Mesothelial cell of epicardium (in vitro differentiated cells): ENCODE measurements around the gene WSCD2. TPM values are rescaled to one million over a fixed set of nuclear protein-coding genes. Genes with fewer than 3 reads are reported as not detected.

Experiments
- DNase-seq, 2 experiments: peaks; one replicate each; pipeline ENCODE4 v3.0.0; 2021; ENCODE audit warnings: low spot score in 2 of 2; ENCODE audit not compliant: unreplicated experiment in 2 of 2
- H3K27ac Mint-ChIP-seq: 2 replicates; pipeline ENCODE4 v1.8.0; 2021; ENCODE audit warnings: mixed read lengths
- H3K27me3 Mint-ChIP-seq: 2 replicates; pipeline ENCODE4 v1.8.0; 2021; ENCODE audit warnings: low read depth, mixed read lengths
- H3K36me3 Mint-ChIP-seq: 2 replicates; pipeline ENCODE4 v1.8.0; 2021; ENCODE audit warnings: mixed read lengths
- H3K4me1 Mint-ChIP-seq: 2 replicates; pipeline ENCODE4 v1.8.0; 2021; ENCODE audit warnings: mixed read lengths
- H3K4me3 Mint-ChIP-seq: 2 replicates; pipeline ENCODE4 v1.8.0; 2021; ENCODE audit warnings: mild to moderate bottlenecking, moderate library complexity, mixed read lengths
- H3K9me3 Mint-ChIP-seq: 2 replicates; pipeline ENCODE4 v1.8.0; 2021; ENCODE audit warnings: mixed read lengths
- total RNA-seq: library from RNA; stranded (reverse); gene quantifications from 3 replicates; pipeline ENCODE4 v1.2.1, GENCODE V29; 2021
- TF ChIP-seq, protein P1 (sequence below): fragments of 200-600 bp; sonication (generic); IDR thresholded peaks from one replicate; pipeline ENCODE4 v1.5.0; 2021; ENCODE audit warnings: antibody characterized with exemption; ENCODE audit not compliant: unreplicated experiment

Gene WSCD2
- total RNA-seq, 1 donor from 2014 or later = 0.13 TPM

DNA sequence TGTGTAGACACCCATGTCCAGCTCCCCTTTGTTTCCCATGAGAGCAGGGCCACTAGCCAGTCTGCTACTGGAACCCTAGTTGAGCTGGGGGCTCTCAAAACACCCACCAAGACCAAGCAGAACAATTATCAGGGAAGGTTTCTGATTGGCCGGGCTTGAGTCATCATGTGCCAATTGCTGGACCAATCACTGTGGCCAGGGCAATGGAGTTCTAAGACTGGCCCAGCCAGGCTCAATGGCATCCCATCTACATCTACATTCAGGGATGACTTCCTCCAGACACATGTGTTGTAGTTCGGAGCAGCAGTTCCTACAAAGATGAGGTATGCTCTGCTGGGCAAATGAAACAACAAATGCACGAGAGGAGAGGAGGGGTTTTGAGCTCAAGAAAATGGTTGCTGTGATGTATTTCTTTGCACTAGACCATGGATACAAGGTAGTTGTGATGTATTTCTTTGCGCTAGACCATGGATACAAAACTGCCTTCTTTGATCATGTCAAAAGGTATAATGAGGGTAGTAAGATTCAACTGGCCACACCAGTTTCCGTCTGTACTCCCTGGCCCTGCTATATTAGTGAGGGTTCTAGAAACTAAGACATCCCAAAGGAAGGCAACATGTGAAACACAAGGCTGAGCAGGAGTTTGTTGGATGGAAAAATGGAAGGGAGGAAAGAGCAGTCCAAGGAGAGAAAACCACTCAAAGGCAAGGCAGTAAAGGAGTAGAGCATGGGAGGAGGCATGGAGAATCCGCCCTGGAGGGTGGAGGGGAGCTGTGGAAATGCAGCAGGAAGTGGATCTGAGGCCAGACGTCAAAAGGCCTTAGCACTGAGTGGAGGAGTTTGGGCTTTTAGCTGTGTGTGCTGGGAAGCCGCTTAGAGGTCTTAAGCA, 8.9 kb upstream of the WSCD2 start:
- Mint-ChIP-seq H3K4me1 (no peaks in the 10 kb centered on the region), H3K27me3 (peaks cover 11% of the 10 kb centered on the region), H3K27ac (no peak overlapping the region), H3K4me3 (no peak overlapping the region), H3K9me3 (no peaks in the 10 kb centered on the region), H3K36me3 (no peaks in the 10 kb centered on the region)
- TF ChIP-seq, protein P1, sequence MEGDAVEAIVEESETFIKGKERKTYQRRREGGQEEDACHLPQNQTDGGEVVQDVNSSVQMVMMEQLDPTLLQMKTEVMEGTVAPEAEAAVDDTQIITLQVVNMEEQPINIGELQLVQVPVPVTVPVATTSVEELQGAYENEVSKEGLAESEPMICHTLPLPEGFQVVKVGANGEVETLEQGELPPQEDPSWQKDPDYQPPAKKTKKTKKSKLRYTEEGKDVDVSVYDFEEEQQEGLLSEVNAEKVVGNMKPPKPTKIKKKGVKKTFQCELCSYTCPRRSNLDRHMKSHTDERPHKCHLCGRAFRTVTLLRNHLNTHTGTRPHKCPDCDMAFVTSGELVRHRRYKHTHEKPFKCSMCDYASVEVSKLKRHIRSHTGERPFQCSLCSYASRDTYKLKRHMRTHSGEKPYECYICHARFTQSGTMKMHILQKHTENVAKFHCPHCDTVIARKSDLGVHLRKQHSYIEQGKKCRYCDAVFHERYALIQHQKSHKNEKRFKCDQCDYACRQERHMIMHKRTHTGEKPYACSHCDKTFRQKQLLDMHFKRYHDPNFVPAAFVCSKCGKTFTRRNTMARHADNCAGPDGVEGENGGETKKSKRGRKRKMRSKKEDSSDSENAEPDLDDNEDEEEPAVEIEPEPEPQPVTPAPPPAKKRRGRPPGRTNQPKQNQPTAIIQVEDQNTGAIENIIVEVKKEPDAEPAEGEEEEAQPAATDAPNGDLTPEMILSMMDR = no peak
- no peak for DNase-seq

DNA sequence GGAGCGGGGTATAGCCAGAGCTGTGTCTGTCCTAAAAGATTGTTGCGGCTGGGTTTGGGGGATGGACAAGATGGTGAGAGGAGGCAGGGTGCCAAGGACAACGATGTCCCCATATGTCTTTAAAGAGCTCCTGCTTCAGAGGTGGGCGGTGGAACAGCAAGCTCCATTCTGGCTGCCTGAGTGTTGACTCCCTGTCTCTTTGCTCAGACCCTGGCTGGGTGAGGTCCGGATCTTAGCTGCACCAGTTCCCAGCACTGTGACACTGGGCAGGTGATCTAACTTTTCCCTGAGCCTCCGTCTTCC, 8.3 kb upstream of the WSCD2 start:
- Mint-ChIP-seq H3K27ac (no peak overlapping the region), H3K4me1 (no peaks in the 10 kb centered on the region), H3K36me3 (no peaks in the 10 kb centered on the region), H3K9me3 (no peaks in the 10 kb centered on the region), H3K4me3 (no peak overlapping the region), H3K27me3 (peaks cover 15% of the 10 kb centered on the region)
- no peak for DNase-seq
- TF ChIP-seq, protein P1 = no peak

DNA sequence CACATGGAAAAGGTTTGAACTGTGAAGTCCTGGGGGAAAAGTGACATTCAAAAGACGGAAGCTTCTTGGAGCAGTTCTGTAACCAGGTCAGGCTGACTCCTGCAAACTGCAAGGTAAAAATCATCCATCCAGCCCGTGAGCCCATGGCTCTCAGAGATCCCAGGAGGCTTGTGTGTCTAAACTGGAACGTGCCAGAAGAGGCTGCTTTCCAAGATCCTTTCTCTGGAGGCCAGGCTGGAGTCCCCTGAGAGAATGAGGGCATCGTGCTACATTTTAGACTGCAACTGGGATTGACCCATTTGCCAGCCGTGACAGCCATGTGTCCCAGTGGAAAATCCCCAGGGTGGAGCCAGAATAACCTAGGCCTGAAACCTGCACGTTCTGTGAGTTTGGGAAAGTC, 7.8 kb upstream of the WSCD2 start:
- Mint-ChIP-seq H3K4me1 (no peaks in the 10 kb centered on the region), H3K27me3 (peaks cover 20% of the 10 kb centered on the region), H3K9me3 (no peaks in the 10 kb centered on the region), H3K36me3 (no peaks in the 10 kb centered on the region), H3K27ac (no peak overlapping the region), H3K4me3 (no peak overlapping the region)
- no peak for DNase-seq
- TF ChIP-seq, protein P1 = no peak

DNA sequence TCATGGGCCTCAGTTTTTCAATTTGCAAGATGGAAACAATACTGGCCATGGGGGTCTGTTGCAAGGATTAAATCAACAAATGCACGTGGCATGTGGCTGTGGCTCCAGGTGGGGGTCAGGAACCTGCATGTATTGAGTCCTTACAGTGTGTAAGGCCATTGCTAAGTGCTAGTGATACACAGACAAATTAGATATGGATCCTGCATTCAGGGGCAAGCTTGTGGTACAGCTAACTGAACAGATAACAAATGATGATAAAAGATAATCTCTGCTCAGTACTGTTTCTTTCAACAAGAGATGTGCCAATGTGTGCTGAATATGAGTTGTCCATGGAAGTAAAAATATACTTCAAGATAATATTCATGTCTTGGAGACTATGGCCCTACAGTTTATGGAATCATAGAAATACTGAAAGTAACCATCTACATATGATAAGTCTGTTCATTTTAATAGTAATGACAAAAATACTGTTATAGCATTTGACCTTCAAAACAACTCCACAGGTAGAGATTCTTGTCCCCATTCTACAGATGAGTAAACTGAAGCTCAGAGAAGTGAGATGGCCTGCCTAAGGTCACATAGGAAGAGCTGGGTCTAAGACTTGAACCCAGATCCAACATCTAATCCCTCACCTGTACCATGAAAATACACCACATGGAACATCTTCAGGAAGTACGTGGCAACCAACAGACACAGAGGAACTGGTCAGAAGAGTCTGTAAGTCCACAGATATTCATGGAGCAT, 7.2 kb upstream of the WSCD2 start:
- Mint-ChIP-seq H3K27me3 (peaks cover 26% of the 10 kb centered on the region), H3K4me1 (no peaks in the 10 kb centered on the region), H3K27ac (no peak overlapping the region), H3K9me3 (no peaks in the 10 kb centered on the region), H3K4me3 (no peak overlapping the region), H3K36me3 (no peaks in the 10 kb centered on the region)
- DNase-seq = no peak
- TF ChIP-seq, protein P1 = no peak

DNA sequence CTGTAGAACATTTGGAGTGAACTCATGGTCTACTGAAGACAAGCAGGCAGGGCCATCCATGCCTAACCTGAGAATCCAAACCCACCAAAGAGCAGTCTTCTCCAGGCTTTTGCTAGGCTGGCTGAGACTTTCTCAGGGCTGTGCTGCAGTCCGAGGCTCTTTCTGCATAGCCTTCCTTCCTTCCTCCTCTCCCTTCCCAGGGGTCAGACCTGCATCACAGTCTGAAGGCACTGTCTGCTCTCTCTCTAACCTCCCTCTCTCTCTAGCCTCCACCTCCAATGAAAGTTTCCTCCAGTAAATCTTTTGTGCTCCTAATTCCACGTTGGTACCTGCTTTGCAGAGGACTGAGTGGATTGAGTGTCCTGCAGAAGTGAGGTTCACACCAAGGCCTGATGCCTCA, 6.4 kb upstream of the WSCD2 start:
- peaks cover 34% of the 10 kb centered on the region for H3K27me3 Mint-ChIP-seq
- no peak for DNase-seq
- TF ChIP-seq, protein P1 = no peak
- H3K9me3 Mint-ChIP-seq = no peaks in the 10 kb centered on the region
- H3K36me3 Mint-ChIP-seq = no peaks in the 10 kb centered on the region
- no peaks in the 10 kb centered on the region for H3K4me1 Mint-ChIP-seq
- H3K4me3 Mint-ChIP-seq = no peak overlapping the region
- no peak overlapping the region for H3K27ac Mint-ChIP-seq
